ENCODE data around the gene CCDC167.

- TF ChIP-seq, protein P1, sequence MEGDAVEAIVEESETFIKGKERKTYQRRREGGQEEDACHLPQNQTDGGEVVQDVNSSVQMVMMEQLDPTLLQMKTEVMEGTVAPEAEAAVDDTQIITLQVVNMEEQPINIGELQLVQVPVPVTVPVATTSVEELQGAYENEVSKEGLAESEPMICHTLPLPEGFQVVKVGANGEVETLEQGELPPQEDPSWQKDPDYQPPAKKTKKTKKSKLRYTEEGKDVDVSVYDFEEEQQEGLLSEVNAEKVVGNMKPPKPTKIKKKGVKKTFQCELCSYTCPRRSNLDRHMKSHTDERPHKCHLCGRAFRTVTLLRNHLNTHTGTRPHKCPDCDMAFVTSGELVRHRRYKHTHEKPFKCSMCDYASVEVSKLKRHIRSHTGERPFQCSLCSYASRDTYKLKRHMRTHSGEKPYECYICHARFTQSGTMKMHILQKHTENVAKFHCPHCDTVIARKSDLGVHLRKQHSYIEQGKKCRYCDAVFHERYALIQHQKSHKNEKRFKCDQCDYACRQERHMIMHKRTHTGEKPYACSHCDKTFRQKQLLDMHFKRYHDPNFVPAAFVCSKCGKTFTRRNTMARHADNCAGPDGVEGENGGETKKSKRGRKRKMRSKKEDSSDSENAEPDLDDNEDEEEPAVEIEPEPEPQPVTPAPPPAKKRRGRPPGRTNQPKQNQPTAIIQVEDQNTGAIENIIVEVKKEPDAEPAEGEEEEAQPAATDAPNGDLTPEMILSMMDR (IDR thresholded peaks at IDR 0.05): no peak
- no peak for TF ChIP-seq POLR2A (IDR thresholded peaks at IDR 0.05)
Observed at GRCh38 chr6:37454420-37455140, 45.1 kb downstream of the CCDC167 start.

Measured in uterus (tissue), 2 donors.